NB4 (cell line): ENCODE measurements around the gene FLOT1.

Experiments used
- DNase-seq: peaks from one replicate; pipeline ENCODE4 v3.0.0; 2010; ENCODE audit warnings: low read depth
- H3K4me3 ChIP-seq: one replicate; pipeline ENCODE4 v1.5.1; 2011; ENCODE audit warnings: mild to moderate bottlenecking, low read depth, low read length, moderate library complexity
- CTCF ChIP-seq: IDR thresholded peaks from one replicate; pipeline ENCODE4 v1.5.1; 2012; ENCODE audit warnings: low read depth, low read length
- MAX ChIP-seq: IDR thresholded peaks from 2 replicates; pipeline ENCODE4 v1.6.1; 2011; ENCODE audit warnings: low read depth, low read length
- MYC ChIP-seq: IDR thresholded peaks from 2 replicates; pipeline ENCODE4 v1.6.1; 2011; ENCODE audit warnings: low read depth, low read length
- POLR2A ChIP-seq: IDR thresholded peaks from 2 replicates; pipeline ENCODE4 v1.6.1; 2011; ENCODE audit warnings: mild to moderate bottlenecking; ENCODE audit not compliant: insufficient read length; ENCODE audit errors: extremely low read depth

Gene FLOT1

GRCh38 chr6:30777155-30777485 lies 34.6 kb upstream of the FLOT1 start:
- no peak for DNase-seq
- no peak overlapping the region for H3K4me3 ChIP-seq
- TF ChIP-seq POLR2A (no peak), CTCF (no peak), MYC (no peak), MAX (no peak)

DNA sequence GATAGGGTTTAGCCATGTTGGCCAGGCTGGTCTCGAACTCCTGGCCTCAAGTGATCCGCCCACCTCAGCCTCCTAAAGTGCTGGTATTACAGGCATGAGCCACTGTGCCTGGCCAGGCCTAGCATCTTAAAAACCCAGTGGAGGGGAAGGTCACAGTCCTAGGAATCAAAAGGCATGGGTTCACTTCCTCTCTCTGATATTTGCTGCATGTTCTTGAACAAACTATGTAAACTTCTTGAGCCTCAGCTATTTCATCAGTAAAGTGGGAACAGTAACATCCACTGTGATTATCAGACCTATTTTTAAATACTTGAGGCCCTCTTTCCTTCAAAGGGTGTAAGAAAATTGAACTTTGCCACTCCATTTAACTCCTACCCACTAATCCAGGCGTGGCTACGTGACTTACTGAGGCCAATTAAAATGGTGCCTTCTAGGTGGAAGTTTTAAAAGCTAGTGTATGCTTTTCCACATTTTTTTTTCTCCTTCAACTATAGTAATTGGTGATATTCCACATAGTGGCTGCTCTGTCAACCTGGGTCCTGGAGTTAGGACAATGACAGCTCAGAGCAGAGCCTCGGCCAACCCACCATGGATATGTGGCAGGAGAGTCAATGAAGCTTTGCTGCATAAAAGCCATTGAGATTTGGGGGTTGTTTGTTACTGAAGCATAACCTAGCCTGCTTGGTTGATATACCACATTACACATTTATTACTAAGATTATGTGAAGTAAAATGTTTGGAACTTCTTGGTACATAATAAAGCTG lies 34.1 kb upstream of the FLOT1 start:
- H3K4me3 ChIP-seq = no peak overlapping the region
- TF ChIP-seq POLR2A (no peak), CTCF (no peak), MYC (no peak), MAX (no peak)
- DNase-seq = no peak

DNA sequence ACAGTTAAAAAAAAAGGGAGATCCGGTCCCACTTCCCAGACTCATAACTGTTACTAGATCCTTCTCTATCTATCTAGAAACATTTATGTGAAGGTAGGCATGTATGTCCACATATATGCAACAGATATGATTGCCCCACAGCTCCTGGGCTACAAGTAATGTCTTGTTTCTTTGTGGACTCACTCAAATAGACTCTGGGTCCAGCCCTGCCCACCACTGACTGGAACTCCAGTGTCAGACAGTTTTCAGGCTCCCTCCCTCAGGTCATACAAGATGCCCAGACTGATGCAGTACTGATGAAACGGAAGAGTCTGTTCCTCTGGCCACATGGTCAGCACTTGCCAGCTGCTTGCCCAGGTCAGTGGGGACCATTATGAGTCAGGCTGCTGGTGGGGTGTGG lies 32.6 kb upstream of the FLOT1 start:
- no peak overlapping the region for H3K4me3 ChIP-seq
- TF ChIP-seq MYC (no peak), CTCF (no peak), POLR2A (no peak), MAX (no peak)
- DNase-seq = no peak

DNA sequence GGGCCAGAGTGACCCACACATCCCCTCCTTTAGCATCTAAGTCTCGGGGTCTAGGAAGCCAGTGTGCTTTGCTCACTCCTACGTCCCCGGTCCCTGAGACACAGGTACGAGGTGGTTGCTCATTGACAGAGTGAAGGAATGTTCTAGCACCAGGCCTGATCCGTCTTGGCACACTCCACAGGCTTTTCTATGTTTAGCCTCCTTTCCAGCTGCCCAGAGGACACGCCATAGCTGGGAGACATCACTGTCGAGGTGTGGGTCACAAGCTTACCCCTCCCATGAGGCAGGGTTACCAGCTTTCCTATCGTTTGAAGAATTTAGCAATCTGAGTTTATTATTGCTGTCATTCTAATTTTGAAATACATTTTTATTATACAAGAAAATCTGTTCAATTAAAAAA lies 32.2 kb upstream of the FLOT1 start:
- TF ChIP-seq MAX (no peak), MYC (no peak), CTCF (no peak), POLR2A (no peak)

GRCh38 chr6:30770592-30770991 lies 28.1 kb upstream of the FLOT1 start:
- H3K4me3 ChIP-seq = no peak overlapping the region
- DNase-seq = no peak
- TF ChIP-seq CTCF (no peak), MAX (no peak), MYC (no peak), POLR2A (no peak)

More for the DNA sequence above, 32.2 kb upstream of the FLOT1 start:
- H3K4me3 ChIP-seq = no peak overlapping the region
- no peak for DNase-seq
